ENCODE results near the gene RTRAF. TPM values are rescaled to one million over a fixed set of nuclear protein-coding genes. Genes with fewer than 3 reads are reported as not detected.

Gene RTRAF
- polyA plus RNA-seq, 1 of the 3 experiments (the other 2 are of a cell fraction) = 43.6 TPM

DNA sequence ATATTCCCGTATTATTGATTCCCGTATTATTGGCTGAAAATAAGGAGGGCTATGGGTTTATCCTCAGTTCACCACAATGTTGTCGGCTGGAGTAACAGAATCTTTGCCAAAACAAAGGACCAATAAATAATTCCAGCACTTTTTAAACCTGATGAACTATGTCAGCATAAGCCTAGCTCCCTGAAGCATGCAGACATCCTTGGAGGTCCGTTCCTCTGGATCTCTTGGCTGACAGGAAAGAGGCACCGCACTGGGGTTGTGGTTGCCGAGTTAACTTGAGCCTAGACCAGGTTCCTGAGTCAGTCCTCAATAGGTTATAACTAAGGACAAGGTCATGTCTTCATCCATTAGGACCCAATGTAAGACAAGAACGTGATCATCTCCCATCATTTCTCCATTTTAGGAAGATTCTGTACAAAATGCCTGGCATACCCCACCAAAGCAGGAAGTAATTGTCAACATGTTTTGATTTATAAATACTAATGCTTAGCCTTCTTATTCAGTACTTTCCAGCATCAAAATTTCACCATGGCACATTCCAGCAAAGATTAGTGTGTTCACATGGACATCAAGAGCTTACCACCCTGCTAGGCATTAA is 43.0 kb downstream of the RTRAF start:
- WGBS (ENCODE audit: low lambda C conversion rate) = 62% methylated on average over 7 of the region's 7 CpGs
- POLR2A ChIA-PET = no interaction called here
- no peaks in the 10 kb centered on the region for H3K27me3 ChIP-seq (ENCODE audit: insufficient read depth)
- no peak overlapping the region for H3K4me3 ChIP-seq (ENCODE audit: low read depth in 2 of 2, low read length in 1 of 2)
- H3K9me2 ChIP-seq = no peaks in the 10 kb centered on the region
- peak overlapping the region; percentile 49; the same call in 1 of the 2 replicates for H3K9ac ChIP-seq
- DNase-seq = no peak
- TF ChIP-seq, protein P1, sequence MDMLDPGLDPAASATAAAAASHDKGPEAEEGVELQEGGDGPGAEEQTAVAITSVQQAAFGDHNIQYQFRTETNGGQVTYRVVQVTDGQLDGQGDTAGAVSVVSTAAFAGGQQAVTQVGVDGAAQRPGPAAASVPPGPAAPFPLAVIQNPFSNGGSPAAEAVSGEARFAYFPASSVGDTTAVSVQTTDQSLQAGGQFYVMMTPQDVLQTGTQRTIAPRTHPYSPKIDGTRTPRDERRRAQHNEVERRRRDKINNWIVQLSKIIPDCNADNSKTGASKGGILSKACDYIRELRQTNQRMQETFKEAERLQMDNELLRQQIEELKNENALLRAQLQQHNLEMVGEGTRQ (IDR thresholded peaks at IDR 0.05; ENCODE audit: borderline replicate concordance, low read depth, low read length) = no peak
- TF ChIP-seq, protein P2, sequence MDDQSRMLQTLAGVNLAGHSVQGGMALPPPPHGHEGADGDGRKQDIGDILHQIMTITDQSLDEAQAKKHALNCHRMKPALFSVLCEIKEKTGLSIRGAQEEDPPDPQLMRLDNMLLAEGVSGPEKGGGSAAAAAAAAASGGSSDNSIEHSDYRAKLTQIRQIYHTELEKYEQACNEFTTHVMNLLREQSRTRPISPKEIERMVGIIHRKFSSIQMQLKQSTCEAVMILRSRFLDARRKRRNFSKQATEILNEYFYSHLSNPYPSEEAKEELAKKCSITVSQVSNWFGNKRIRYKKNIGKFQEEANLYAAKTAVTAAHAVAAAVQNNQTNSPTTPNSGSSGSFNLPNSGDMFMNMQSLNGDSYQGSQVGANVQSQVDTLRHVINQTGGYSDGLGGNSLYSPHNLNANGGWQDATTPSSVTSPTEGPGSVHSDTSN (IDR thresholded peaks at IDR 0.05) = peak; percentile 2; the same call in 1 of the 2 replicates
- H2AFZ ChIP-seq (ENCODE audit: low read depth) = peak overlapping the region; percentile 71; the same call in 1 of the 2 replicates
- no peaks in the 10 kb centered on the region for H3K9me3 ChIP-seq
- CTCF ChIA-PET = interaction anchor here (0.8 to 1.4 kb wide), 2 partner anchors 39 to 268 kb away, joined by 3 read pairs; no protein-coding TSS in a partner anchor
- no peaks in the 10 kb centered on the region for H4K20me1 ChIP-seq (ENCODE audit: insufficient read depth)
- H3K4me1 ChIP-seq (ENCODE audit: control insufficient read depth in 1 of 2, insufficient read depth in 2 of 2, low read depth in 1 of 2, low read length in 1 of 2) = peaks cover 8 to 40% of the 10 kb centered on the region in 2 experiments; a peak in 3 of 4 replicates
- peaks cover 18% of the 10 kb centered on the region for H3F3A ChIP-seq (replicated peaks; ENCODE audit: insufficient read depth)
- peaks cover 0 to 32% of the 10 kb centered on the region in 2 experiments for H3K36me3 ChIP-seq (replicated peaks in 1 of 2; ENCODE audit: control insufficient read depth in 1 of 2, insufficient read depth in 2 of 2, low read length in 1 of 2)
- peaks cover 4% of the 10 kb centered on the region for H3K79me2 ChIP-seq (ENCODE audit: insufficient read depth)
- H3K4me2 ChIP-seq = peak overlapping the region; percentile 63; the same call in 1 of the 2 replicates
- peak overlapping the region; percentile 83 to 91 for H3K27ac ChIP-seq (ENCODE audit: low read depth in 2 of 2, low read length in 1 of 2)

DNA sequence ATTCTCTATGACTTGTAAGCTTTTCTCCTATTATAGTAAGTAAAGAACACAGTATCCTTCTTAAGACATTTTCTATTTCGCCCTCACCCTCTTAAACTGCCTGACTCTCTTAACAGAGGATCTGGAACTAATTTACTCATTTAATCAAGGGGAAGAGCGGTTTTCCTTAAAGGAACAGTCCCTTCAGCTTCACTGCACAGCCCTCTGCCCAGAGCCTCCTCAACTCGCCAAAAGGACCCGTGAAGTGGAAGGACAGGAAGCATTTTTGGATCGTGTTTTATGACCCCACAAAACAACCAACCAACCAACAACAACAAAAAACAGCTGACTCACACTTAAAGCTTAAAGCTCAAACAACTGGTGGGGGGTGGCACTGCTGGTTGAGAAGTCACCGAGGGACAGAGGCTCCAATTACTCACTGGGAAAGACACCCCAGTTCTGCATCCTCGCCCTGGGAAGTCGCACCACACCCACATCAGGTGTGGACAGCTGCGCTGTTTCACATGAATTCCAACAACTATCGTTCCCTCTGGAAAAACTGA is 43.8 kb downstream of the RTRAF start:
- peak overlapping the region; percentile 83 to 91; a peak in 3 of 4 replicates for H3K27ac ChIP-seq (ENCODE audit: low read depth in 2 of 2, low read length in 1 of 2)
- no peak overlapping the region; a peak in 1 of 4 replicates for H3K4me3 ChIP-seq (ENCODE audit: low read depth in 2 of 2, low read length in 1 of 2)
- DNase-seq = no peak
- POLR2A ChIA-PET = no interaction called here
- H4K20me1 ChIP-seq (ENCODE audit: insufficient read depth) = no peaks in the 10 kb centered on the region
- peak overlapping the region; percentile 71 for H2AFZ ChIP-seq (ENCODE audit: low read depth)
- H3K9ac ChIP-seq = peak overlapping the region; percentile 49; the same call in 1 of the 2 replicates
- H3K4me2 ChIP-seq = peak overlapping the region; percentile 63
- peaks cover 8 to 40% of the 10 kb centered on the region in 2 experiments; a peak in 3 of 4 replicates for H3K4me1 ChIP-seq (ENCODE audit: control insufficient read depth in 1 of 2, insufficient read depth in 2 of 2, low read depth in 1 of 2, low read length in 1 of 2)
- 0 out of 4 replicates have a peak, but pooled peaks of 1 of the 2 experiments have one; percentile 17 for TF ChIP-seq EP300 (IDR thresholded peaks at IDR 0.05; ENCODE audit: borderline replicate concordance in 1 of 2, low read depth in 1 of 2, low read length in 1 of 2)
- no peak for TF ChIP-seq RXRA (IDR thresholded peaks at IDR 0.05; ENCODE audit: borderline replicate concordance, low read depth)
- TF ChIP-seq TCF12 (IDR thresholded peaks at IDR 0.05) = peak; percentile 90
- TF ChIP-seq RFX5 (IDR thresholded peaks at IDR 0.05; ENCODE audit: low read length) = no peak
- no peak for TF ChIP-seq JUND (IDR thresholded peaks at IDR 0.05)
- no peak for TF ChIP-seq ELF1 (IDR thresholded peaks at IDR 0.05)
- TF ChIP-seq, protein P3, sequence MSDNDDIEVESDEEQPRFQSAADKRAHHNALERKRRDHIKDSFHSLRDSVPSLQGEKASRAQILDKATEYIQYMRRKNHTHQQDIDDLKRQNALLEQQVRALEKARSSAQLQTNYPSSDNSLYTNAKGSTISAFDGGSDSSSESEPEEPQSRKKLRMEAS (IDR thresholded peaks at IDR 0.05; ENCODE audit: low read depth) = peak; percentile 56; the same call in 1 of the 2 replicates
- TF ChIP-seq, protein P2 (IDR thresholded peaks at IDR 0.05) = no peak
- TF ChIP-seq, protein P1 (IDR thresholded peaks at IDR 0.05; ENCODE audit: borderline replicate concordance, low read depth, low read length) = no peak
- H3K9me3 ChIP-seq = no peaks in the 10 kb centered on the region
- no peaks in the 10 kb centered on the region for H3K9me2 ChIP-seq
- no peaks in the 10 kb centered on the region for H3K27me3 ChIP-seq (ENCODE audit: insufficient read depth)
- peaks cover 0 to 32% of the 10 kb centered on the region in 2 experiments for H3K36me3 ChIP-seq (replicated peaks in 1 of 2; ENCODE audit: control insufficient read depth in 1 of 2, insufficient read depth in 2 of 2, low read length in 1 of 2)
- CTCF ChIA-PET = interaction anchor here (0.8 to 1.3 kb wide), 3 partner anchors 10 to 38 kb away, joined by 3 read pairs; no protein-coding TSS in a partner anchor
- peaks cover 4% of the 10 kb centered on the region for H3K79me2 ChIP-seq (ENCODE audit: insufficient read depth)
- peaks cover 18% of the 10 kb centered on the region for H3F3A ChIP-seq (replicated peaks; ENCODE audit: insufficient read depth)
- WGBS (ENCODE audit: low lambda C conversion rate) = 32% methylated on average over 10 of the region's 10 CpGs

Data from SK-N-SH (cell line).